ENCODE results near the gene PTPRJ. TPM values are rescaled to one million over a fixed set of nuclear protein-coding genes. Genes with fewer than 3 reads are reported as not detected.

Gene PTPRJ
- total and polyA plus RNA-seq, 9 of the 15 experiments (the other 6 are each of a cell fraction or from before 2014, with no cell fraction given) = 0.56 to 10.7 (median 4.8) TPM

DNA sequence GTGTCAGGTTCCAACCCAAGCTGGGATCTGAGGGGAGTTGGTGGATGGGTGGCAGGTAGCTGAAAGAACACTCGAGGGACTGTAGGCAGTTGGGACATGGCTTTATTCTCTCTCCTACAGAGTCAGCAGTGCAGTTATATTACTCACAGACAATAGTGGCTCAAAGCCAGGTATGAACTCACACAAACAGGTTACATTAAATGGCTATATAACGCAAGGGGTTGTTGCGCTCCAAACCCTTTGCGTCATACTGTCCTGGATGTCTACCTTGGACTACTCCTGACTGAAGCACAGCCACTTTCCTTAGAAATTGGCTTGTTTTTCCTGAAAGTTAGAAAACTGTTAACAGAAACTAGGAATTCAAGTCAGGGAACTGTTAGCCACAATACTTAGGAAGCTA lies 169.9 kb downstream of the PTPRJ start:
- CTCF ChIA-PET (ENCODE audit: low intra/inter-chr PET ratio) = no interaction called here
- FAIRE-seq = no peak
- Histone ChIP-seq H4K20me1 (replicated peaks; ENCODE audit: control insufficient read depth, insufficient read depth, low read length) (no peaks in the 10 kb centered on the region), H2AFZ (ENCODE audit: low read depth, low read length) (no peak overlapping the region), H3K36me3 (ENCODE audit: control insufficient read depth, insufficient read depth, low read length) (peaks cover 7% of the 10 kb centered on the region; the same call in 1 of the 3 replicates), H3K9ac (ENCODE audit: insufficient read depth in 1 of 2, low read depth in 2 of 2, low read length in 2 of 2) (no peak overlapping the region), H3K4me3 (no peak overlapping the region), H3K79me2 (ENCODE audit: control insufficient read depth, insufficient read depth, low read length) (no peaks in the 10 kb centered on the region), H3K9me3 (replicated peaks; ENCODE audit: control insufficient read depth, insufficient read depth, low read depth, low read length) (peaks cover 2% of the 10 kb centered on the region; the same call in 1 of the 2 replicates), H3K27me3 (ENCODE audit: control insufficient read depth in 2 of 2, insufficient read depth in 2 of 2, low read length in 2 of 2) (no peaks in the 10 kb centered on the region), H3K27ac (ENCODE audit: extremely low read depth, low read depth, low read length) (no peak overlapping the region), H3K4me1 (replicated peaks in 1 of 2; ENCODE audit: control insufficient read depth in 2 of 2, insufficient read depth in 2 of 2, low read length in 2 of 2) (no peaks in the 10 kb centered on the region), H3K4me2 (ENCODE audit: insufficient read depth, low read length) (no peak overlapping the region), H3K9me1 (ENCODE audit: control insufficient read depth, insufficient read depth, low read length) (no peaks in the 10 kb centered on the region)
- ATAC-seq = no peak
- DNase-seq (ENCODE audit: extremely low read depth in 1 of 4, low spot score in 3 of 4) = no peak
- 60% methylated on average over 4 of the region's 4 CpGs for WGBS (ENCODE audit: insufficient coverage, low coverage, missing lambda C conversion rate)
- TF ChIP-seq CHCHD3 (CRISPR knock-in tag; IDR thresholded peaks at IDR 0.05) (no peak), KDM2B (CRISPR knock-in tag; IDR thresholded peaks at IDR 0.05) (no peak), ZBED1 (IDR thresholded peaks at IDR 0.05) (no peak), CC2D1A (IDR thresholded peaks at IDR 0.05) (no peak), NR1H2 (CRISPR knock-in tag; IDR thresholded peaks at IDR 0.05) (no peak)
- TF ChIP-seq, protein P1, sequence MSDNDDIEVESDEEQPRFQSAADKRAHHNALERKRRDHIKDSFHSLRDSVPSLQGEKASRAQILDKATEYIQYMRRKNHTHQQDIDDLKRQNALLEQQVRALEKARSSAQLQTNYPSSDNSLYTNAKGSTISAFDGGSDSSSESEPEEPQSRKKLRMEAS (CRISPR knock-in tag; IDR thresholded peaks at IDR 0.05) = no peak
- TF ChIP-seq, protein P2, sequence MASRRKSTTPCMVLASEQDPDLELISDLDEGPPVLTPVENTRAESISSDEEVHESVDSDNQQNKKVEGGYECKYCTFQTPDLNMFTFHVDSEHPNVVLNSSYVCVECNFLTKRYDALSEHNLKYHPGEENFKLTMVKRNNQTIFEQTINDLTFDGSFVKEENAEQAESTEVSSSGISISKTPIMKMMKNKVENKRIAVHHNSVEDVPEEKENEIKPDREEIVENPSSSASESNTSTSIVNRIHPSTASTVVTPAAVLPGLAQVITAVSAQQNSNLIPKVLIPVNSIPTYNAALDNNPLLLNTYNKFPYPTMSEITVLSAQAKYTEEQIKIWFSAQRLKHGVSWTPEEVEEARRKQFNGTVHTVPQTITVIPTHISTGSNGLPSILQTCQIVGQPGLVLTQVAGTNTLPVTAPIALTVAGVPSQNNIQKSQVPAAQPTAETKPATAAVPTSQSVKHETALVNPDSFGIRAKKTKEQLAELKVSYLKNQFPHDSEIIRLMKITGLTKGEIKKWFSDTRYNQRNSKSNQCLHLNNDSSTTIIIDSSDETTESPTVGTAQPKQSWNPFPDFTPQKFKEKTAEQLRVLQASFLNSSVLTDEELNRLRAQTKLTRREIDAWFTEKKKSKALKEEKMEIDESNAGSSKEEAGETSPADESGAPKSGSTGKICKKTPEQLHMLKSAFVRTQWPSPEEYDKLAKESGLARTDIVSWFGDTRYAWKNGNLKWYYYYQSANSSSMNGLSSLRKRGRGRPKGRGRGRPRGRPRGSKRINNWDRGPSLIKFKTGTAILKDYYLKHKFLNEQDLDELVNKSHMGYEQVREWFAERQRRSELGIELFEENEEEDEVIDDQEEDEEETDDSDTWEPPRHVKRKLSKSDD (conservative IDR thresholded peaks at IDR 0.05; ENCODE audit: low read length) = no peak
- intact Hi-C loops (cut with micrococcal nuclease) = no loop called here
- in situ Hi-C loops (cut with MboI) = no loop called here
- BruUV-seq (replicated peaks) = no TSS peak
- POLR2A ChIA-PET = no interaction called here

All from K562 (cell line).